ENCODE measurements around the gene SYT17.

DNA sequence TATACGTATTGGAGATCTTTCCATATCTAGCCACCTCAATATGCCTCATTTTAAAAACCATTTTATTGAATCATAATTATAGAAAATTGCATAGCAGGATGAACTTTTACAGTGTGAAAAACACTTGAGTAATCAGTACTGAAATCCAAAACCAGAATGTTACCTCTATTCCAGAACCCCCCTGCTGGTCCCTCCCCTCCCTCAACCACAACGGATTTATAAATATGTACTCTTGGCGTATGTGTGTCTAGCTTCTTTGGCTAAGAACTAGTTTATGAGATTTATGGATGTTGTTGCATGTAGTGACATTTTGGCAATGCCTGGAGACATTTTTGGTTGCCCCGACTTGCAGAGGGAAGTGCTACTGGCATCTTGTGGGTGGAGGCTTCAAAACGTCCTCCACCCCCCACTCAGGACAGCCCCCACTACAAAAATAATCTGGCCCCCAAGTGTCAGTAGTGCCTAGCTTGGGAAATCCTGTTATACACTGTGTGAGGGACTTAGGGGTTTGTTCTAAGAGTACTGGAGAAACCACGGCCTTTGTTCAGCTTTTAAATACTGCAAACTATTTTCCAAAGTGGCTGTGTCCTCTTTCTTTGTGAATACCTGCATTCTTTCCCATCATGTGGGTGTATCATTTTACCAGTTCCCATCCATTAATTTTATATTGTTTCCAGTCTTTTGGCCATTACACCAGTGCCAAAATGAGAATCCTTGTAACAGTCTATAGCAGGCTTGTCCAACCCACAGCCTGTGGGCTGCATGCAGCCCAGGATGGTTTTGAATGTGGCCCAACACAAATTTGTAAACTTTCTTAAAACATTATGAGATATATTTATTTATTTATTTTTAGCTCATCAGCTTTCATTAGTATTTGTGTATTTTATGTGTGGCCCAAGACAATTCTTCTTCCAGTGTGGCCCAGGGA lies 30.6 kb upstream of the SYT17 start:
- TF ChIP-seq, protein P1, sequence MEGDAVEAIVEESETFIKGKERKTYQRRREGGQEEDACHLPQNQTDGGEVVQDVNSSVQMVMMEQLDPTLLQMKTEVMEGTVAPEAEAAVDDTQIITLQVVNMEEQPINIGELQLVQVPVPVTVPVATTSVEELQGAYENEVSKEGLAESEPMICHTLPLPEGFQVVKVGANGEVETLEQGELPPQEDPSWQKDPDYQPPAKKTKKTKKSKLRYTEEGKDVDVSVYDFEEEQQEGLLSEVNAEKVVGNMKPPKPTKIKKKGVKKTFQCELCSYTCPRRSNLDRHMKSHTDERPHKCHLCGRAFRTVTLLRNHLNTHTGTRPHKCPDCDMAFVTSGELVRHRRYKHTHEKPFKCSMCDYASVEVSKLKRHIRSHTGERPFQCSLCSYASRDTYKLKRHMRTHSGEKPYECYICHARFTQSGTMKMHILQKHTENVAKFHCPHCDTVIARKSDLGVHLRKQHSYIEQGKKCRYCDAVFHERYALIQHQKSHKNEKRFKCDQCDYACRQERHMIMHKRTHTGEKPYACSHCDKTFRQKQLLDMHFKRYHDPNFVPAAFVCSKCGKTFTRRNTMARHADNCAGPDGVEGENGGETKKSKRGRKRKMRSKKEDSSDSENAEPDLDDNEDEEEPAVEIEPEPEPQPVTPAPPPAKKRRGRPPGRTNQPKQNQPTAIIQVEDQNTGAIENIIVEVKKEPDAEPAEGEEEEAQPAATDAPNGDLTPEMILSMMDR (IDR thresholded peaks at IDR 0.05), result no peak
- TF ChIP-seq ZFX (IDR thresholded peaks at IDR 0.05; ENCODE audit: borderline replicate concordance), result no peak
